MM.1S (cell line): ENCODE results near the gene SRC.

Experiments
- DNase-seq: peaks from one replicate; pipeline ENCODE4 v3.0.0-alpha.2; 2015
- H2AFZ ChIP-seq: fragments of 300-600 bp; sonication (generic); 2 replicates; pipeline ENCODE4 v1.6.0; 2016; ENCODE audit warnings: antibody characterized with exemption, low read length
- H3F3A ChIP-seq: fragments of 300-600 bp; sonication (generic); 2 replicates; pipeline ENCODE4 v1.6.1; 2016; ENCODE audit warnings: mild to moderate bottlenecking, antibody characterized with exemption, low read length, moderate library complexity, mixed read lengths; ENCODE audit not compliant: insufficient read depth
- H3K27ac ChIP-seq: fragments of 300-600 bp; sonication (generic); 2 replicates; pipeline ENCODE4 v1.5.1; 2016; ENCODE audit warnings: mild to moderate bottlenecking, low read length
- H3K27me3 ChIP-seq: fragments of 300-600 bp; sonication (generic); replicated peaks from 2 replicates; pipeline ENCODE4 v1.6.0; 2016; ENCODE audit warnings: low read length; ENCODE audit not compliant: insufficient read depth
- H3K36me3 ChIP-seq: fragments of 300-600 bp; sonication (generic); replicated peaks from 2 replicates; pipeline ENCODE4 v1.6.1; 2016; ENCODE audit warnings: mild to moderate bottlenecking, low read length, mixed read lengths; ENCODE audit not compliant: insufficient read depth
- H3K4me1 ChIP-seq: fragments of 300-600 bp; sonication (generic); 2 replicates; pipeline ENCODE4 v1.6.1; 2016; ENCODE audit warnings: low read length, mixed read lengths
- H3K4me2 ChIP-seq: fragments of 300-600 bp; sonication (generic); 2 replicates; pipeline ENCODE4 v1.6.0; 2016; ENCODE audit warnings: low read depth, low read length
- H3K4me3 ChIP-seq: fragments of 300-600 bp; sonication (generic); 2 replicates; pipeline ENCODE4 v1.5.1; 2016; ENCODE audit warnings: low read length, mixed read lengths
- H3K79me2 ChIP-seq: fragments of 300-600 bp; sonication (generic); 2 replicates; pipeline ENCODE4 v1.6.1; 2016; ENCODE audit warnings: mixed run types, low read length, mixed read lengths
- H3K9ac ChIP-seq: fragments of 300-600 bp; sonication (generic); 2 replicates; pipeline ENCODE4 v1.6.1; 2016; ENCODE audit warnings: low read length, mixed read lengths
- H3K9me2 ChIP-seq: fragments of 300-600 bp; sonication (generic); replicated peaks from 2 replicates; pipeline ENCODE4 v1.6.1; 2016; ENCODE audit warnings: mild to moderate bottlenecking, low read length, mixed read lengths; ENCODE audit not compliant: insufficient read depth
- H3K9me3 ChIP-seq: fragments of 300-600 bp; sonication (generic); replicated peaks from 2 replicates; pipeline ENCODE4 v1.6.1; 2016; ENCODE audit warnings: mild to moderate bottlenecking, low read length, mixed read lengths; ENCODE audit not compliant: insufficient read depth
- H4K20me1 ChIP-seq: fragments of 300-600 bp; sonication (generic); 2 replicates; pipeline ENCODE4 v1.6.1; 2016; ENCODE audit warnings: mild to moderate bottlenecking, low read length, moderate library complexity, mixed read lengths; ENCODE audit not compliant: insufficient read depth
- EZH2 ChIP-seq: fragments of 300-600 bp; sonication (generic); optimal IDR thresholded peaks from 2 replicates; pipeline ENCODE3; 2017; ENCODE audit warnings: low read depth, mild to moderate bottlenecking, antibody characterized with exemption, low read length, mixed read lengths
- EZH2phosphoT487 ChIP-seq: fragments of 300-600 bp; sonication (generic); IDR thresholded peaks from 2 replicates; pipeline ENCODE4 v1.6.1; 2018; ENCODE audit warnings: antibody characterized with exemption, low read length
- TF ChIP-seq, protein P1 (sequence below): fragments of 300-600 bp; sonication (generic); IDR thresholded peaks from 2 replicates; pipeline ENCODE4 v1.5.1; 2016; ENCODE audit warnings: antibody characterized with exemption, low read length, mixed read lengths

The SRC gene

DNA sequence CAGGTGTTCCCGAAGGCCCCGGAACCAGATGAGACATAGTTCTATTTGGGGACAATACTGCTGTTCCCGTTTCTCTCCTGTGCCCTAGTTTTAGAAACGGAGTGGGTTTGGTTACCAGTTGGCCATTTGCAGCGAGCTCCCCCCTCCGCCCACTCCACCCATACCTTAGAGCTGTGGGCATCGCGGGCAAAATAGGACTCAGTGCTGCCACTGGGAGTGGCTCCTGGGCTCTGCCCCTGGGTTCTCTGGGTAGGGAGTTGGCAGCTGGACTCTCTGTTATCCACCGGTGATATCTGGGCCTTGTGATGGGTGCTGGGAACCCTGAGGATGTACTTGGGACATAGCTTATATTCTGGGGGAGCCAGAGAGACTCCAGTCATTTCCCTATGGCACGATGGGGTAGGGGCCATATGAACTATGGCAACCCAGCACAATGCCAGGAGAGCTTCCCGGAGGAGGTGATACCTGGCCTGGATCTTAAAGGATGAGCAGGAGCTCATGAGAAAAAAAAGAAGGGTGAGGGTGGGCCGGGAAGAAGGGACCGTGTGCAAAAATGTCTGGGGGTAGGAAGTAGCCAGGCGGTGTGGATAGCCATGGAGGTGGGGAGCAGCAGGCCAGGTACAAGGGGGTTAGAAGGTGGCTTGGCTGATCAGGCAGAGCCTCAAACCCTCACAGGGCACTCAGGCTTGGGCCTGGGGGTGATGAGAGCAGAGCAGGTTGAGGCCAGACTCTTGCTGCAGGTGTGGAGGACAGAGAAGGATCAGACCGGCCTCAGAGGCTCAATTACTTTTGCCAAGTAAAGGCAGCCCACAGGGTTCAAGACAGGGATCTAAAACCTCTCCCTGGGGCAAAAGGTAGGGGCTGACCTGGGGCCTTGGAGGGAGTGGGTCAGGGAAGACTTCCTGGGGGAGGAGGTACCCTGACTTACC, 9.6 kb downstream of the SRC start:
- H3K27ac ChIP-seq = no peak overlapping the region
- no peaks in the 10 kb centered on the region for H3K9me3 ChIP-seq
- no peak overlapping the region for H3K4me3 ChIP-seq
- H3F3A ChIP-seq = no peaks in the 10 kb centered on the region
- no peaks in the 10 kb centered on the region for H3K27me3 ChIP-seq
- no peaks in the 10 kb centered on the region for H4K20me1 ChIP-seq
- no peak overlapping the region for H3K4me2 ChIP-seq
- H3K4me1 ChIP-seq = no peaks in the 10 kb centered on the region
- no peak overlapping the region for H2AFZ ChIP-seq
- TF ChIP-seq, protein P1, sequence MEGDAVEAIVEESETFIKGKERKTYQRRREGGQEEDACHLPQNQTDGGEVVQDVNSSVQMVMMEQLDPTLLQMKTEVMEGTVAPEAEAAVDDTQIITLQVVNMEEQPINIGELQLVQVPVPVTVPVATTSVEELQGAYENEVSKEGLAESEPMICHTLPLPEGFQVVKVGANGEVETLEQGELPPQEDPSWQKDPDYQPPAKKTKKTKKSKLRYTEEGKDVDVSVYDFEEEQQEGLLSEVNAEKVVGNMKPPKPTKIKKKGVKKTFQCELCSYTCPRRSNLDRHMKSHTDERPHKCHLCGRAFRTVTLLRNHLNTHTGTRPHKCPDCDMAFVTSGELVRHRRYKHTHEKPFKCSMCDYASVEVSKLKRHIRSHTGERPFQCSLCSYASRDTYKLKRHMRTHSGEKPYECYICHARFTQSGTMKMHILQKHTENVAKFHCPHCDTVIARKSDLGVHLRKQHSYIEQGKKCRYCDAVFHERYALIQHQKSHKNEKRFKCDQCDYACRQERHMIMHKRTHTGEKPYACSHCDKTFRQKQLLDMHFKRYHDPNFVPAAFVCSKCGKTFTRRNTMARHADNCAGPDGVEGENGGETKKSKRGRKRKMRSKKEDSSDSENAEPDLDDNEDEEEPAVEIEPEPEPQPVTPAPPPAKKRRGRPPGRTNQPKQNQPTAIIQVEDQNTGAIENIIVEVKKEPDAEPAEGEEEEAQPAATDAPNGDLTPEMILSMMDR = no peak
- TF ChIP-seq EZH2 (no peak), EZH2phosphoT487 (no peak)
- no peaks in the 10 kb centered on the region for H3K9me2 ChIP-seq
- no peaks in the 10 kb centered on the region for H3K79me2 ChIP-seq
- no peak overlapping the region for H3K9ac ChIP-seq
- H3K36me3 ChIP-seq = no peaks in the 10 kb centered on the region
- no peak for DNase-seq

GRCh38 chr20:37356387-37356786, 10.4 kb downstream of the SRC start:
- Histone ChIP-seq H3K36me3 (no peaks in the 10 kb centered on the region), H2AFZ (no peak overlapping the region), H3K9me3 (no peaks in the 10 kb centered on the region), H3K27ac (no peak overlapping the region), H3K9me2 (no peaks in the 10 kb centered on the region), H3K27me3 (no peaks in the 10 kb centered on the region), H4K20me1 (no peaks in the 10 kb centered on the region), H3K79me2 (no peaks in the 10 kb centered on the region), H3K4me1 (no peaks in the 10 kb centered on the region), H3K4me2 (no peak overlapping the region), H3F3A (no peaks in the 10 kb centered on the region), H3K4me3 (no peak overlapping the region), H3K9ac (no peak overlapping the region)
- DNase-seq = no peak
- TF ChIP-seq EZH2phosphoT487 (no peak), EZH2 (no peak)
- TF ChIP-seq, protein P1 = no peak

- Histone ChIP-seq H3K4me2 (no peak overlapping the region), H3K27me3 (no peaks in the 10 kb centered on the region), H3K79me2 (no peaks in the 10 kb centered on the region), H2AFZ (no peak overlapping the region), H3K27ac (no peak overlapping the region), H3K4me1 (no peaks in the 10 kb centered on the region), H3K9ac (no peak overlapping the region), H4K20me1 (no peaks in the 10 kb centered on the region), H3K4me3 (no peak overlapping the region), H3F3A (no peaks in the 10 kb centered on the region), H3K9me2 (no peaks in the 10 kb centered on the region), H3K36me3 (no peaks in the 10 kb centered on the region), H3K9me3 (no peaks in the 10 kb centered on the region)
- no peak for TF ChIP-seq EZH2
- TF ChIP-seq, protein P1 = no peak
- no peak for TF ChIP-seq EZH2phosphoT487
- DNase-seq = no peak
Measured at GRCh38 chr20:37356961-37357371, 11.0 kb downstream of the SRC start.
